GM12872 (cell line): ENCODE data around the gene ASXL2.

Source experiments
- CTCF ChIP-seq: IDR thresholded peaks from 3 replicates; pipeline ENCODE4 v1.5.1; 2011; ENCODE audit warnings: low read depth, mild to moderate bottlenecking, low read length, moderate library complexity; ENCODE audit not compliant: insufficient read depth

Gene ASXL2

GRCh38 chr2:25912851-25913695 is 34.8 kb upstream of the ASXL2 start:
- TF ChIP-seq CTCF = no peak

GRCh38 chr2:25905126-25905525 is 26.8 kb upstream of the ASXL2 start:
- no peak for TF ChIP-seq CTCF

- TF ChIP-seq CTCF = no peak
Measured at GRCh38 chr2:25903216-25903776, 25.0 kb upstream of the ASXL2 start.

DNA sequence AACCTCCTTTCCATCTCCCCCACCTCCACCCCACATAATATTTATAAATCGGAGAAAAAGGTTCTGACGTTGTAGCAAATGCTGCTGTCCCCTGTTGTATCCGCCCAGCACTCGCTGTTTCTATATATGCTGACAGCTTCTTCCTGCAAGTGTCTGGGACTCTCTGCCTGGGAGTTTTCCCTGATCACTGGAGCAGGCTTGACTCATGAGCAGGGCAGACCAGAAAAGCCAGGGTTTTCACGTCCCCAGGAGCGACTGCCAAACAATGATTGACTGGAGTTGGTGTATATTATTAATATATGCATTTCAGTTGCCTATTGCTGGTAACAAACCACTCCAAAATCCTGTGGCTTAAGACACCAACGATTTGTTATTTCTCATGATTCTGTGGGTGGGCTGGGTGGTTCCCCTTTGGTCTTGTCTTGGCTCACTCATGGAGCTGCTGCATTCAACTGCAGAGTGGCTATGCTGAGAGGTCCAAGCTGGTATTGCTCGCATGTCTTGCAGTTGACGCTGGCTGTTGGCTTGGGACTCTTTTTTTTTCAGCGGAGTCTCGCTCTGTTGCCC is 21.2 kb upstream of the ASXL2 start:
- TF ChIP-seq CTCF = no peak

GRCh38 chr2:25897506-25897905 is 19.2 kb upstream of the ASXL2 start:
- TF ChIP-seq CTCF = no peak

GRCh38 chr2:25895610-25896009 is 17.3 kb upstream of the ASXL2 start:
- no peak for TF ChIP-seq CTCF

GRCh38 chr2:25895018-25895417 is 16.7 kb upstream of the ASXL2 start:
- TF ChIP-seq CTCF = no peak
